A673 (cell line): ENCODE data around the gene DDX31. TPM values are rescaled to one million over a fixed set of nuclear protein-coding genes. Genes with fewer than 3 reads are reported as not detected.

ENCODE experiments used
- BruUV-seq: library from RNA; stranded (reverse); fragments of 400-500 nt; replicated peaks from 2 replicates; lab custom pipeline; 2021; lab: Mats Ljungman, UMichigan
- CTCF ChIA-PET: fragments of 300-600 bp; sonication (Branson Sonifier 250); formaldehyde crosslinking; loops from one replicate; lab custom pipeline; 2022; ENCODE audit warnings: antibody characterized with exemption; lab: Charles Lee
- POLR2A ChIA-PET: fragments of 300-600 bp; sonication (Branson Sonifier 250); formaldehyde crosslinking; loops from one replicate; lab custom pipeline; 2022; ENCODE audit warnings: antibody characterized with exemption; ENCODE audit not compliant: low non-redundant PET; lab: Charles Lee
- DNase-seq: peaks from one replicate; pipeline ENCODE4 v3.0.0-alpha.2; 2015; ENCODE audit warnings: low spot score
- H3K27ac ChIP-seq: fragments of 200-600 bp; sonication (generic); 2 replicates; pipeline ENCODE4 v1.5.1; 2016; ENCODE audit warnings: mixed run types, low read depth, mild to moderate bottlenecking, mixed read lengths, antibody characterized with exemption, low read length; ENCODE audit not compliant: poor library complexity, severe bottlenecking
- H3K27me3 ChIP-seq: fragments of 200-600 bp; sonication (generic); replicated peaks from 2 replicates; pipeline ENCODE4 v1.6.1; 2017; ENCODE audit warnings: mixed run types, low read depth, mild to moderate bottlenecking, mixed read lengths, antibody characterized with exemption, low read length; ENCODE audit not compliant: insufficient read depth, poor library complexity
- H3K36me3 ChIP-seq: fragments of 200-600 bp; sonication (generic); 2 replicates; pipeline ENCODE4 v1.6.1; 2016; ENCODE audit warnings: mixed run types, mild to moderate bottlenecking, mixed read lengths, antibody characterized with exemption, low read length; ENCODE audit not compliant: insufficient read depth, poor library complexity, severe bottlenecking
- H3K4me1 ChIP-seq: fragments of 200-600 bp; sonication (generic); 2 replicates; pipeline ENCODE4 v1.6.1; 2017; ENCODE audit warnings: mixed run types, mild to moderate bottlenecking, mixed read lengths, antibody characterized with exemption, low read length; ENCODE audit not compliant: insufficient read depth, poor library complexity, severe bottlenecking
- H3K4me3 ChIP-seq: fragments of 200-600 bp; sonication (generic); 2 replicates; pipeline ENCODE4 v1.5.1; 2016; ENCODE audit warnings: low read depth, mixed run types, mild to moderate bottlenecking, mixed read lengths, low read length; ENCODE audit not compliant: poor library complexity, severe bottlenecking
- H3K9me3 ChIP-seq: fragments of 200-600 bp; sonication (generic); 2 replicates; pipeline ENCODE4 v1.6.1; 2016; ENCODE audit warnings: mixed run types, low read depth, mild to moderate bottlenecking, mixed read lengths, antibody characterized with exemption, low read length; ENCODE audit not compliant: poor library complexity, severe bottlenecking
- CTCF ChIP-seq: fragments of 300-800, 200-600 bp; sonication (generic); conservative IDR thresholded peaks from 2 replicates; pipeline ENCODE4 v1.5.1; 2017; ENCODE audit warnings: low read depth, mild to moderate bottlenecking, antibody characterized with exemption, low read length, moderate library complexity, mixed read lengths
- EZH2 ChIP-seq: fragments of 200-600 bp; sonication (generic); IDR thresholded peaks from 2 replicates; pipeline ENCODE4 v1.6.1; 2017; ENCODE audit warnings: borderline replicate concordance, low read depth, mild to moderate bottlenecking, mixed read lengths, antibody characterized with exemption, low read length; ENCODE audit not compliant: poor library complexity, severe bottlenecking
- intact Hi-C: fragments of 100-400 bp; cut with micrococcal nuclease; formaldehyde crosslinking; loops from one replicate; pipeline ENCODE4 v1.10.0; 2022; ENCODE audit not compliant: unreplicated experiment
- total RNA-seq: library from RNA; stranded (reverse); gene quantifications from 2 replicates; pipeline ENCODE4 v1.2.3, GENCODE V29; 2021

The DDX31 gene
- total RNA-seq, 1 experiment from 2014 or later = 34.2 TPM

DNA sequence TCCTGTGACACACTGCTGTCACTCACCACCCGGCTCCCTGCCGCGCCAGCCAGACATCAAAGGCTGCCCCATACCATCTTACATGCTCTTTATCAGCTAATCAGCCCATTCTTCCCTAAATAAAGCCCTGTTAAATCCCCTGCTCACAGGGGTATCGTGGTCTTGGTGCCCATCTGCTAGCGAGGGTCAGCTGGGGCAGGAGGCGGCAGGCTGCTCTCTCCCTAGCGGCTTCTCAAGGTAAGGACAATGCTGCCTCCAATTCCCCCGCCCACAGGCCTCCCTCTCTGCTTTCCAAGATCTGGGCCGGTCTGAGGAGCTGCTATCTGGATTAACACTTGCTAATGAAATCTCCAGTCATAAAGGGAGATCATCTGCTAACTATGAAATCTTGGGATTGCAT, 60.6 kb downstream of the DDX31 start:
- no TSS peak for BruUV-seq
- POLR2A ChIA-PET = no interaction called here
- H3K36me3 ChIP-seq = peaks cover 7% of the 10 kb centered on the region
- no peaks in the 10 kb centered on the region for H3K27me3 ChIP-seq
- H3K4me1 ChIP-seq = no peaks in the 10 kb centered on the region
- no peak overlapping the region for H3K27ac ChIP-seq
- DNase-seq = no peak
- intact Hi-C loops = no loop called here
- H3K9me3 ChIP-seq = no peaks in the 10 kb centered on the region
- H3K4me3 ChIP-seq = no peak overlapping the region
- CTCF ChIA-PET = no interaction called here
- TF ChIP-seq CTCF = no peak
- TF ChIP-seq EZH2 = no peak

DNA sequence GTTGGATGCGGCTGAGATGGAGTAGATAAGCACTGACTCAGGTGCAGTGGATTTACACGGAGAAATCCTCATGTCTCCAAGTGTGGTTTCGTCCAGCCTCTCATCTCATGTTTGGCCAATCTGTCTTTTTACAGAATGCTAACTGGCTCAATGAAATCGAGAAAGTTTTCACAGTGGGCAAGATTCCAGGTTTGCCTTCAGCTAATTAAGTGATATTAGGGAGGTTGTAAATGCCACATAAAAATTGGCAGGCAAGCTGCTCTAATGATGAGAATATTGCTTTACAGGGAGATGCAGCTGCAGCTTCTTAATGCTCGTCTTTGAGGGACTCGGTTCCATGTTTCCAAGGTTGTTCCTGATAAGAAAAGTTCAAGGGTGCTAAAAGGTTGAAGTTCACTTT, 63.7 kb downstream of the DDX31 start:
- no TSS peak for BruUV-seq

GRCh38 chr9:132605387-132605786, 64.4 kb downstream of the DDX31 start:
- POLR2A ChIA-PET = no interaction called here
- intact Hi-C loops = no loop called here
- Histone ChIP-seq H3K36me3 (peaks cover 3% of the 10 kb centered on the region), H3K27me3 (no peaks in the 10 kb centered on the region), H3K4me3 (no peak overlapping the region), H3K9me3 (no peaks in the 10 kb centered on the region), H3K27ac (no peak overlapping the region), H3K4me1 (no peaks in the 10 kb centered on the region)
- TF ChIP-seq CTCF (no peak), EZH2 (no peak)
- DNase-seq = no peak
- CTCF ChIA-PET = no interaction called here
- no TSS peak for BruUV-seq

More for the DNA sequence above, 63.7 kb downstream of the DDX31 start:
- Histone ChIP-seq H3K9me3 (no peaks in the 10 kb centered on the region), H3K27me3 (no peaks in the 10 kb centered on the region), H3K36me3 (peaks cover 3% of the 10 kb centered on the region), H3K4me3 (no peak overlapping the region), H3K4me1 (no peaks in the 10 kb centered on the region), H3K27ac (no peak overlapping the region)
- CTCF ChIA-PET = no interaction called here
- no peak for DNase-seq
- intact Hi-C loops = no loop called here
- POLR2A ChIA-PET = no interaction called here
- TF ChIP-seq CTCF = no peak
- TF ChIP-seq EZH2 = no peak
